ENCODE data around the gene OBSCN.

Gene OBSCN

GRCh38 chr1:228258486-228258885, 50.6 kb downstream of the OBSCN start:
- TF ChIP-seq CTCF (IDR thresholded peaks at IDR 0.05; ENCODE audit: low read depth, low read length, missing control alignments): no peak
- no peak for DNase-seq (ENCODE audit: extremely low read depth, low read depth)
- H3K4me3 ChIP-seq (replicated peaks; ENCODE audit: low read depth, low read length): no peak overlapping the region

GRCh38 chr1:228259368-228259894, 51.6 kb downstream of the OBSCN start:
- no peak overlapping the region for H3K4me3 ChIP-seq (replicated peaks; ENCODE audit: low read depth, low read length)
- DNase-seq (ENCODE audit: extremely low read depth, low read depth): no peak
- no peak for TF ChIP-seq CTCF (IDR thresholded peaks at IDR 0.05; ENCODE audit: low read depth, low read length, missing control alignments)

- TF ChIP-seq CTCF (IDR thresholded peaks at IDR 0.05; ENCODE audit: low read depth, low read length, missing control alignments): no peak
- H3K4me3 ChIP-seq (replicated peaks; ENCODE audit: low read depth, low read length): no peak overlapping the region
- no peak for DNase-seq (ENCODE audit: extremely low read depth, low read depth)
Observed at GRCh38 chr1:228259951-228260350, 52.1 kb downstream of the OBSCN start.

DNA sequence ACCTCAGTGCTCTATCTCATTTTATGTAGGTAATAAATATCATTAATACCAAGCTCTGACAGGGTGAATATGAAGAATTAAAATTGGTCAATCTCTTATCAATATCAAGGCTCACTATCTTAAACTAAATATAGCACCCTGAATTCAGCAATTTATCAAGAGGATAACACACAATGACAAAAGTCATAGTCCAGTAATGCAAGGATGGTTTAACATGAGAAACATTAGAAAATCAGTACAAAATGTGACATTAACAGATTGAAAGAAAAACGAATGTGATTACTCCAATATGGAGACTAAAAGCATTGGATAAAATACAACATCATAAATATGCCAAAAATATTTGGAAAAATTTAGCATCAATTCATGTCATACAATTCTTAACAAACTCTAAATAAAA, 53.9 kb downstream of the OBSCN start:
- no peak overlapping the region for H3K4me3 ChIP-seq (replicated peaks; ENCODE audit: low read depth, low read length)
- no peak for DNase-seq (ENCODE audit: extremely low read depth, low read depth)
- TF ChIP-seq CTCF (IDR thresholded peaks at IDR 0.05; ENCODE audit: low read depth, low read length, missing control alignments): no peak

DNA sequence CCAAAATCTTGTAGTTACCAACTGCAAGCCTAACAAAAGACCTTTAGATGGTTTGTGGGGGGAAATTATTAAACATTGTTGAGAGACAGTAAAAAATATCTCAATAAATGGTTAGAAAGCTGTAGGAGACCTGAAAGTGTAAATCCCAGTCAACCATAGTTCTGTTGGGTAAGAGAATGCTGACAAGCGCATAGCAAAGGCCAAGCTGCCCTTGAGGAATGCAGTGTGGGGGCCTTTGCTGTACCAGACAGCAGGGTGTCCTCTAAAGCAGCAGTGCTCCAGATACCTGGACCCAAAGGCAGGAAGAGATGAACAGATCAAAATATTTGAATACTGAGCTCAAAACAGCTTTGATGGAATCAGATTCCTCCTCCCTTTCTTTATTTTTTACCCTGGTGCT, 54.6 kb downstream of the OBSCN start:
- TF ChIP-seq CTCF (IDR thresholded peaks at IDR 0.05; ENCODE audit: low read depth, low read length, missing control alignments): no peak
- H3K4me3 ChIP-seq (replicated peaks; ENCODE audit: low read depth, low read length): no peak overlapping the region
- DNase-seq (ENCODE audit: extremely low read depth, low read depth): no peak

- DNase-seq (ENCODE audit: extremely low read depth, low read depth): no peak
- H3K4me3 ChIP-seq (replicated peaks; ENCODE audit: low read depth, low read length): no peak overlapping the region
- no peak for TF ChIP-seq CTCF (IDR thresholded peaks at IDR 0.05; ENCODE audit: low read depth, low read length, missing control alignments)
Observed at GRCh38 chr1:228263636-228264035, 55.8 kb downstream of the OBSCN start.

Measured in HFF-Myc (cell line).